Gastrocnemius medialis (tissue), 4 donors: ENCODE data around the gene ZNF274. TPM values are rescaled to one million over a fixed set of nuclear protein-coding genes. Genes with fewer than 3 reads are reported as not detected.

Source experiments
- ATAC-seq, 2 donors: fragments of 150-250 bp; one replicate each; pipeline ENCODE4 v1.9.1; 2016
- DNase-seq, 2 donors: peaks; one replicate each; pipeline ENCODE4 v3.0.0-alpha.2; 2019
- H3K27ac ChIP-seq, 4 donors: fragments of 200-600 bp; sonication (generic); 1 replicate in 1 of 4; 2 replicates in 3 of 4; pipeline ENCODE4 v1.5.1; 2016 to 2018; ENCODE audit warnings: mild to moderate bottlenecking in 2 of 4, moderate library complexity in 1 of 4
- H3K27me3 ChIP-seq, 3 donors: fragments of 200-600 bp; sonication (generic) in 2 of 3; 1 replicate in 1 of 3; 2 replicates in 2 of 3; pipeline versions ENCODE4 v1.5.1 to v1.6.0; 2016 to 2019; ENCODE audit warnings: mild to moderate bottlenecking in 1 of 3, moderate library complexity in 1 of 3
- H3K36me3 ChIP-seq, 2 donors: fragments of 200-600 bp; sonication (generic) in 1 of 2; one replicate each; pipeline ENCODE4 v1.5.1; 2017 to 2018
- H3K4me1 ChIP-seq, 2 donors: fragments of 200-600 bp; sonication (generic) in 1 of 2; one replicate each; pipeline ENCODE4 v1.5.1; 2016 to 2017; ENCODE audit warnings: mild to moderate bottlenecking in 2 of 2
- H3K4me3 ChIP-seq, 4 donors: fragments of 200-600 bp; sonication (generic) in 3 of 4; 1 replicate in 1 of 4; 2 replicates in 3 of 4; pipeline ENCODE4 v1.5.1; 2016 to 2019; ENCODE audit warnings: mild to moderate bottlenecking in 2 of 4
- H3K9me3 ChIP-seq, 3 donors: fragments of 200-600 bp; sonication (generic) in 2 of 3; 1 replicate in 1 of 3; 2 replicates in 2 of 3; pipeline ENCODE4 v1.5.1; 2016 to 2019
- CTCF ChIP-seq, 5 experiments: fragments of 450-650 bp in 3 of 5; fragments of 200-600 bp in 2 of 5; sonication (generic) in 2 of 5; IDR thresholded peaks in 4 of 5; conservative IDR thresholded peaks in 1 of 5; 1 replicate in 4 of 5; 2 replicates in 1 of 5; pipeline ENCODE4 v1.5.1; 2016 to 2019; ENCODE audit warnings: antibody characterized with exemption in 5 of 5, mild to moderate bottlenecking in 3 of 5, moderate library complexity in 3 of 5
- POLR2A ChIP-seq, 2 donors: fragments of 450-650 bp; IDR thresholded peaks; one replicate each; pipeline ENCODE4 v1.6.1; 2017; ENCODE audit warnings: antibody characterized with exemption in 2 of 2, mild to moderate bottlenecking in 2 of 2, moderate library complexity in 2 of 2
- in situ Hi-C, 4 donors: fragments of 200-750 bp; cut with MboI; loops; one replicate each; pipeline versions ENCODE4 v1.15.0 to v1.8.0; 2017; ENCODE audit warnings: low sequenced_read_pairs in 4 of 4
- intact Hi-C: fragments of 100-400 bp; cut with DNase I; formaldehyde crosslinking; loops from one replicate; pipeline ENCODE4 v1.15.1; 2023; ENCODE audit warnings: low total_unique reads
- total RNA-seq, 4 donors: library from RNA; depleted of rRNA; stranded (reverse); fragments of >200 nt; gene quantifications; one replicate each; pipeline versions ENCODE4 v1.1.0 to v1.2.3, GENCODE V29; 2016

The ZNF274 gene
- total RNA-seq, 4 donors from 2014 or later, result 9.0 to 20.7 (median 13.4) TPM

- DNase-seq, result no peak
- intact Hi-C loops, result no loop called here
- Histone ChIP-seq H3K9me3 (peaks cover 55 to 97% (median 93%) of the 10 kb centered on the region in 3 donors), H3K36me3 (peaks cover 34 to 95% of the 10 kb centered on the region in 2 donors), H3K27ac (no peak overlapping the region), H3K4me1 (no peaks in the 10 kb centered on the region), H3K27me3 (peaks cover 0 to 3% (median 0%) of the 10 kb centered on the region in 3 donors), H3K4me3 (peak overlapping the region in 1 of 4 donors; percentile 20)
- in situ Hi-C loops, result no loop called here
- ATAC-seq, result no peak
- TF ChIP-seq CTCF (IDR thresholded peaks at IDR 0.05 in 4 of 5, conservative IDR thresholded peaks at IDR 0.05 in 1 of 5) (no peak), POLR2A (IDR thresholded peaks at IDR 0.05) (no peak)
Observed at GRCh38 chr19:58204566-58204965, 21.7 kb downstream of the ZNF274 start.

- ATAC-seq (no peak), DNase-seq (no peak)
Observed at GRCh38 chr19:58209577-58209976, 26.7 kb downstream of the ZNF274 start.

GRCh38 chr19:58212336-58213074 lies 29.6 kb downstream of the ZNF274 start:
- in situ Hi-C loops (no loop called here), intact Hi-C loops (no loop called here)
- no peak for TF ChIP-seq POLR2A (IDR thresholded peaks at IDR 0.05)
- no peak for TF ChIP-seq CTCF (IDR thresholded peaks at IDR 0.05 in 4 of 5, conservative IDR thresholded peaks at IDR 0.05 in 1 of 5)
- ATAC-seq, result no peak
- Histone ChIP-seq H3K4me1 (no peaks in the 10 kb centered on the region), H3K9me3 (peaks cover 53 to 98% (median 89%) of the 10 kb centered on the region in 3 donors), H3K27me3 (peaks cover 0 to 3% (median 0%) of the 10 kb centered on the region in 3 donors), H3K4me3 (peak overlapping the region in 1 of 4 donors; percentile 28), H3K27ac (no peak overlapping the region), H3K36me3 (peaks cover 55 to 66% of the 10 kb centered on the region in 2 donors)
- no peak for DNase-seq

More at GRCh38 chr19:58209577-58209976, 26.7 kb downstream of the ZNF274 start:
- Histone ChIP-seq H3K36me3 (peaks cover 68 to 96% of the 10 kb centered on the region in 2 donors), H3K27ac (no peak overlapping the region), H3K4me3 (peak overlapping the region in 1 of 4 donors; percentile 13), H3K27me3 (peaks cover 0 to 6% (median 0%) of the 10 kb centered on the region in 3 donors), H3K4me1 (no peaks in the 10 kb centered on the region), H3K9me3 (peaks cover 69 to 100% (median 92%) of the 10 kb centered on the region in 3 donors)
- intact Hi-C loops (no loop called here), in situ Hi-C loops (no loop called here)
- no peak for TF ChIP-seq POLR2A (IDR thresholded peaks at IDR 0.05)
- TF ChIP-seq CTCF (IDR thresholded peaks at IDR 0.05 in 4 of 5, conservative IDR thresholded peaks at IDR 0.05 in 1 of 5), result no peak

GRCh38 chr19:58213075-58213369 lies 30.2 kb downstream of the ZNF274 start:
- intact Hi-C loops (no loop called here), in situ Hi-C loops (no loop called here)
- Histone ChIP-seq H3K27ac (no peak overlapping the region), H3K27me3 (peaks cover 0 to 3% (median 0%) of the 10 kb centered on the region in 3 donors), H3K9me3 (peaks cover 50 to 98% (median 85%) of the 10 kb centered on the region in 3 donors), H3K4me3 (peak overlapping the region in 1 of 4 donors; percentile 28), H3K36me3 (peaks cover 49 to 61% of the 10 kb centered on the region in 2 donors), H3K4me1 (no peaks in the 10 kb centered on the region)
- no peak for DNase-seq
- TF ChIP-seq POLR2A (IDR thresholded peaks at IDR 0.05) (no peak), CTCF (IDR thresholded peaks at IDR 0.05 in 4 of 5, conservative IDR thresholded peaks at IDR 0.05 in 1 of 5) (no peak)
- ATAC-seq, result no peak
